Posterior vena cava (tissue), 2 donors: ENCODE measurements around the gene TPPP2. TPM values are rescaled to one million over a fixed set of nuclear protein-coding genes. Genes with fewer than 3 reads are reported as not detected.

Experiments used
- DNase-seq: peaks from one replicate; pipeline ENCODE4 v3.0.0-alpha.2; 2020; ENCODE audit warnings: low spot score
- intact Hi-C, 2 donors: fragments of 100-400 bp; cut with DNase I; formaldehyde crosslinking; loops; one replicate each; pipeline versions ENCODE4 v1.14.1 to v1.14.2; 2022 to 2023
- total RNA-seq, 2 donors: library from RNA; stranded (reverse); fragmentation: NEBNext Ultra II Directional; extraction: Animal tissue kit (Norgen Biotek cat#: 25700); gene quantifications; one replicate each; pipeline ENCODE4 v1.2.1, GENCODE V29; 2021
- donor health status: DM: yes; HTN: yes; CAD: no.
- donor health status: DM: yes; HTN: yes; CAD: no.

Gene TPPP2
- total RNA-seq, 2 donors from 2014 or later: not detected

- intact Hi-C loops: loop anchor here in 1 of 2 donors (1.0 kb wide), 1 partner anchor 26 kb away; no protein-coding TSS in a partner anchor
- no peak for DNase-seq
Measured at GRCh38 chr14:21053184-21054122, 23.4 kb downstream of the TPPP2 start.

DNA sequence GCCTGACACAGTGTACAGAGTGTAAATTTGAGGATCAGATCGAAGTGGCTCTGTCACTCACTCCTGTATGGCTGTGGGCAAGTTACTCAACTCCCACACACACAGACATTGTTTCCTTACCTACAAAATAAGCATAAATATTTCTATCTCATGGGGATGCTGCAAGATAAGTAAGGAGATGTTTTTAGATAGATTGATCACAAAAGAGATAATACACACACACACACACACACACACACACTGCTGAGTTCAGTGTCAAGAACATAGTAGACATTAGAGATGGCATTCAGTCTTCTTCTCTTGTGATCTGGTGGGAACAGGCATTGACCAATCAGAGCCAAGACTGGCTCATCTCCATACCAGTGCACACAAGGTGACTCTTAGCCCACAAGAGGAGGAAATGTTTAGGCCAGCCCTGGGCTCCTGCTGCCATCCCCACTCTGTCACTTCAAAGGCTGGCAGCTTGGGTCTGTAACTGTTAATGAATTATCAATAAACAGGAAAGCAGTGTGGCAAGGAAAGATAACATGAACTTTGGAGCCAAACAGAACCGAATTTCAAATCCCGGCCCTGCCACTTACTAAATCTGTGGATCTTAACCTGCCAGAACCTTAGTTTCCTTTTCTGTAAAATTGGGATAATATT is 24.2 kb downstream of the TPPP2 start:
- intact Hi-C loops: no loop called here
- no peak for DNase-seq

- intact Hi-C loops: no loop called here
- no peak for DNase-seq
Measured at GRCh38 chr14:21054768-21055145, 24.7 kb downstream of the TPPP2 start.

DNA sequence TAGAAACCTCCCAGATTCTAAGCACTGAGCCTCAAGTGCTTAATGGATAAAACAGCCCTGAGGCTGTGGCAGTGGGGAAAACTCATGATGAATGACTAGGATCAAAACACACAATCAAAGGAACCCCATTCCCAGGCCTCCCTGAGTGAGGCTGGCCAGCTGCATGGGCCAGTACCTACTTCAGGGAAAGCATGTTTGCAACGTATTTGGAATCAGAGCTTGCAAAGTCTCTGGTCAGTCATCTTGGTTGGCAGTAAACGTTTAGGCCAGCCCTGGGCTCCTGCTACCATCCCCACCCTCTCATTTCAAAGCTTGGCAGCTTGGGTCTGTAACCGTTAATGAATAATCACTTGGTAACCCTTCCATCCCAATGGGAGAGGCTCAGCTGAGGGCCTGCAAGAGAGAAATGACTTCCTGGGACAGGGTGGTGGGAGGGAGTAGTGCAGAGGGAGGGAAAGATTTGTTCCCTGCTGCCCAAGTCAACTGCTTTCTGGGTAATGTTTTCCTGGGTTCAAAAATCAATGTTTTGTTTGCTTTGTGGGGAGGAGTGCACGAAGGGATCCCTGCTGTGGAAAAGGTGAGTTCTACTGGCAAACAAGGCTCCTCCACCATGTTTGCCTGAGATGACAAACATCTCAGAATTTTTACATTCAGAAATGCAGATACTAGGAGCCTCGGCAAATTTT is 25.6 kb downstream of the TPPP2 start:
- DNase-seq: no peak
- intact Hi-C loops: no loop called here

GRCh38 chr14:21056520-21057163 is 26.6 kb downstream of the TPPP2 start:
- intact Hi-C loops: no loop called here
- no peak for DNase-seq

GRCh38 chr14:21057803-21058675 is 28.0 kb downstream of the TPPP2 start, which contains the start of gene RNASE8:
TSS of gene RNASE8 (plus strand) at chr14:21057822. CDS start at chr14:21057893, 71 bp downstream.
- DNase-seq: no peak
- intact Hi-C loops: no loop called here

- intact Hi-C loops: no loop called here
Measured at GRCh38 chr14:21058903-21059302, 28.9 kb downstream of the TPPP2 start.

GRCh38 chr14:21059842-21060613 is 30.0 kb downstream of the TPPP2 start:
- intact Hi-C loops: no loop called here
- no peak for DNase-seq

More at GRCh38 chr14:21058903-21059302, 28.9 kb downstream of the TPPP2 start:
- DNase-seq: no peak

GRCh38 chr14:21060614-21061346 is 30.8 kb downstream of the TPPP2 start:
- intact Hi-C loops: no loop called here
- no peak for DNase-seq

- intact Hi-C loops: no loop called here
- no peak for DNase-seq
Measured at GRCh38 chr14:21061347-21061668, 31.3 kb downstream of the TPPP2 start.

GRCh38 chr14:21063479-21063878 is 33.5 kb downstream of the TPPP2 start:
- intact Hi-C loops: no loop called here
- no peak for DNase-seq

DNA sequence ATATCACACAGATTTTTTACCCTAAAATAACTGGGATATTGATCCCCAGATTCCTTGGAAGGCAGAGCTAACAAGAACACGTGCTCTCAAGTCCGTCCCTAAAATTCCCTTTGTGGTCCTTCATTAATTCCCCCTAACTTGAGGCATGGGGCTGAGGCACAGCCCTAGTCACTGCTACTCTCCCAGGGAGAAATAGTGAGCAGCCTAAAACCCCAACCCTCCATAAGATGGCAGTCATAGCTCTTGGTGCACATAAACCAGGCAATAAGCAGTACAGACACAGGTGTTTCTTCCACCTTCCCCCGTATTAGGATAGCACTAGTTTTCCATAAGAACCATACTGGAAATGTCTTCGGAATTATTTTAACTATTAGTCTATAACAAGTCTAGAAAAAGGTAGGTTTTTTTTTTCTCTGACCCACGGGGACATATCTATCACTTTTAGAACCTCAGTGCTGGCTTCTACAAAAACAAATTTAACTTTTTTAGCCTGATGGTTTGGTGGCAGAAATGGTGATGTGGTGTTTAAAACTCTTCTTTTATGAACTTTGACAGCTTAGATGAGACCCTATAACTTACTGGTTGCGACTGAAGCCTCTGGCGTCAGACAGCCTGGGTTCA is 37.0 kb downstream of the TPPP2 start:
- intact Hi-C loops: loop anchor here in 1 of 2 donors (5.0 kb wide), 1 partner anchor 40 kb away; no protein-coding TSS in a partner anchor

GRCh38 chr14:21068521-21069387 is 38.7 kb downstream of the TPPP2 start:
- intact Hi-C loops: loop anchor here in 1 of 2 donors (5.0 kb wide), 1 partner anchor 39 kb away; no protein-coding TSS in a partner anchor
- DNase-seq: peak; percentile 88

More for the DNA sequence above, 37.0 kb downstream of the TPPP2 start:
- DNase-seq: no peak

DNA sequence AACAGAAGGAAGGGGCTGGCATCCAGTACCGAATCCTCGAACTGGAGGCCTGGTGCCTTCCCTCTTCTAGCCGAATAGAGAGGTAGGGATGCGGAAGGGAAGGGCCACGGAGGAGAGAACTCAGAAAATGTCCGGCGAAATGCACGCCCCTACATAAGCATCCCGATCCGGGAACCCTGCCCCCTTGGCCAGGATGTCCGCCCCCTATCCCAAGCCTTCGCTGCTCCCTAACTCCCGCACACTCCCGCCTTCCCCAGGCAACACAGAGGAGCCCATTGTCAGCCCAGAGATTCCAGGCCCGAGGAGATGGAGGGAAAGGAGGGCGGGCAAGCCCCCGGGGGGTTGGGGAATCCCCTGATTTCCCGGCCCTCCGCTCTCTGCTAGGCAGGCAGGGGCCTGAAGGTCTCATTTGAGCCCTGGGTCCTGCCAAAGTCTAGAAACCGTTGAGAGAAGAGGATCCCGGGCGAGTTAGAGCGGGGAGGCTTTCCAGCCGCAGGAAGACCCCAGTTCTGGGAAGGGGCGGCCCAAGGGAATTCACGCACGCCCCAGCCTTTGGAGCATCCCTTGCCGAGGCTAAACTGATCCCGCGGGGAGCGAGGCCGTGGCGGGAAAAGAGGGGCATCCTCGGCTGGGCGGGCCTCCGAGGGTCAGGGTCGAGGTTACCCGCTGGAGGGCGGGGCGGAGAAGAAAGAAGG is 39.5 kb downstream of the TPPP2 start:
- DNase-seq: peak; percentile 87

GRCh38 chr14:21070083-21070609 is 40.1 kb downstream of the TPPP2 start, which contains the start of gene ARHGEF40:
TSS of gene ARHGEF40 (plus strand) at chr14:21070304. CDS start at chr14:21070397, 93 bp downstream.
- peak; percentile 87 for DNase-seq
- intact Hi-C loops: loop anchor here in 1 of 2 donors (5.0 kb wide), 1 partner anchor 37 kb away; no protein-coding TSS in a partner anchor

More for the DNA sequence above, 39.5 kb downstream of the TPPP2 start:
- intact Hi-C loops: loop anchor here (5.0 kb wide), 1 partner anchor 38 kb away; no protein-coding TSS in a partner anchor
